ENCODE results near the gene ZNF433. TPM values are rescaled to one million over a fixed set of nuclear protein-coding genes. Genes with fewer than 3 reads are reported as not detected.

ZNF433 gene
- total RNA-seq, 2 donors from 2014 or later = 10.2 to 10.4 TPM

- Histone ChIP-seq H3K4me3 (no peak overlapping the region), H3K27ac (no peak overlapping the region), H3K27me3 (replicated peaks; ENCODE audit: insufficient read depth) (no peaks in the 10 kb centered on the region), H3K4me1 (replicated peaks) (no peaks in the 10 kb centered on the region), H3K36me3 (no peaks in the 10 kb centered on the region), H3K9me3 (no peaks in the 10 kb centered on the region)
- WGBS = 97% methylated on average over 2 of the region's 2 CpGs
- TF ChIP-seq POLR2AphosphoS5 (IDR thresholded peaks at IDR 0.05) (no peak), CTCF (IDR thresholded peaks at IDR 0.05) (no peak), POLR2A (IDR thresholded peaks at IDR 0.05) (no peak)
- no peak for DNase-seq (ENCODE audit: low spot score)
- intact Hi-C loops (cut with DNase I) = no loop called here
These were observed 12.4 kb upstream of the ZNF433 start for GRCh38 chr19:12047868-12048267.

- intact Hi-C loops (cut with DNase I) = no loop called here
- 94% methylated on average over 5 of the region's 5 CpGs for WGBS
- no peak for DNase-seq (ENCODE audit: low spot score)
These were observed 8.4 kb upstream of the ZNF433 start for GRCh38 chr19:12043752-12044422.

GRCh38 chr19:12042893-12043292, 7.4 kb upstream of the ZNF433 start:
- Histone ChIP-seq H3K4me1 (replicated peaks) (no peaks in the 10 kb centered on the region), H3K36me3 (no peaks in the 10 kb centered on the region), H3K4me3 (no peak overlapping the region), H3K9me3 (no peaks in the 10 kb centered on the region), H3K27ac (no peak overlapping the region), H3K27me3 (replicated peaks; ENCODE audit: insufficient read depth) (no peaks in the 10 kb centered on the region)
- DNase-seq (ENCODE audit: low spot score) = no peak
- TF ChIP-seq CTCF (IDR thresholded peaks at IDR 0.05) = no peak
- no peak for TF ChIP-seq POLR2A (IDR thresholded peaks at IDR 0.05)
- no peak for TF ChIP-seq POLR2AphosphoS5 (IDR thresholded peaks at IDR 0.05)
- intact Hi-C loops (cut with DNase I) = no loop called here

More at GRCh38 chr19:12043752-12044422, 8.4 kb upstream of the ZNF433 start:
- Histone ChIP-seq H3K4me3 (no peak overlapping the region), H3K9me3 (no peaks in the 10 kb centered on the region), H3K27ac (no peak overlapping the region), H3K27me3 (replicated peaks; ENCODE audit: insufficient read depth) (no peaks in the 10 kb centered on the region), H3K36me3 (no peaks in the 10 kb centered on the region), H3K4me1 (replicated peaks) (no peaks in the 10 kb centered on the region)
- TF ChIP-seq POLR2AphosphoS5 (IDR thresholded peaks at IDR 0.05) = no peak
- no peak for TF ChIP-seq CTCF (IDR thresholded peaks at IDR 0.05)
- no peak for TF ChIP-seq POLR2A (IDR thresholded peaks at IDR 0.05)

GRCh38 chr19:12034620-12035019, 859 bp downstream of the ZNF433 start:
- H3K4me3 ChIP-seq = peak overlapping the region; percentile 80 to 93
- H3K4me1 ChIP-seq (replicated peaks) = no peaks in the 10 kb centered on the region
- H3K27me3 ChIP-seq (replicated peaks; ENCODE audit: insufficient read depth) = no peaks in the 10 kb centered on the region
- intact Hi-C loops (cut with DNase I) = no loop called here
- peak overlapping the region; percentile 93 to 98 for H3K27ac ChIP-seq
- TF ChIP-seq POLR2AphosphoS5 (IDR thresholded peaks at IDR 0.05) = no peak
- no peak for TF ChIP-seq POLR2A (IDR thresholded peaks at IDR 0.05)
- no peak for TF ChIP-seq CTCF (IDR thresholded peaks at IDR 0.05)
- DNase-seq (ENCODE audit: low spot score) = no peak
- 10% methylated on average over 8 of the region's 8 CpGs for WGBS
- no peaks in the 10 kb centered on the region for H3K36me3 ChIP-seq
- no peaks in the 10 kb centered on the region for H3K9me3 ChIP-seq

GRCh38 chr19:12034198-12034597, 1.3 kb downstream of the ZNF433 start:
- Histone ChIP-seq H3K4me1 (replicated peaks) (no peaks in the 10 kb centered on the region), H3K36me3 (no peaks in the 10 kb centered on the region), H3K27me3 (replicated peaks; ENCODE audit: insufficient read depth) (no peaks in the 10 kb centered on the region), H3K9me3 (no peaks in the 10 kb centered on the region), H3K27ac (peak overlapping the region; percentile 93 to 98), H3K4me3 (peak overlapping the region in 1 of 2 donors; percentile 93)
- 54% methylated on average over 2 of the region's 2 CpGs for WGBS
- no peak for DNase-seq (ENCODE audit: low spot score)
- TF ChIP-seq POLR2AphosphoS5 (IDR thresholded peaks at IDR 0.05) = no peak
- no peak for TF ChIP-seq POLR2A (IDR thresholded peaks at IDR 0.05)
- TF ChIP-seq CTCF (IDR thresholded peaks at IDR 0.05) = no peak
- intact Hi-C loops (cut with DNase I) = no loop called here

Data from prostate gland (tissue), 2 donors.